OCI-LY7 (cell line): Measurements from ENCODE around the gene ADCY7. TPM values are rescaled to one million over a fixed set of nuclear protein-coding genes. Genes with fewer than 3 reads are reported as not detected.

Source experiments
- BruUV-seq: library from RNA; stranded (reverse); fragments of 400-500 nt; replicated peaks from 2 replicates; lab custom pipeline; 2021; lab: Mats Ljungman, UMichigan
- CTCF ChIA-PET: fragments of 300-600 bp; sonication (Branson Sonifier 250); formaldehyde crosslinking; loops from one replicate; lab custom pipeline; 2022; ENCODE audit warnings: antibody characterized with exemption; ENCODE audit not compliant: unreplicated experiment; lab: Charles Lee
- POLR2A ChIA-PET: fragments of 300-600 bp; sonication (Branson Sonifier 250); formaldehyde crosslinking; loops from one replicate; lab custom pipeline; 2022; ENCODE audit warnings: antibody characterized with exemption; lab: Charles Lee
- DNase-seq: peaks from one replicate; pipeline ENCODE4 v3.0.0-alpha.2; 2015; ENCODE audit warnings: low spot score
- H2AFZ ChIP-seq: fragments of 200-600 bp; sonication (generic), shearing (Covaris generic); 2 replicates; pipeline ENCODE4 v1.6.1; 2014; ENCODE audit warnings: mild to moderate bottlenecking, antibody characterized with exemption, low read length, moderate library complexity
- H3K27ac ChIP-seq: fragments of 200-600 bp; sonication (generic); 2 replicates; pipeline ENCODE4 v1.5.1; 2014; ENCODE audit warnings: mixed run types, low read depth, mild to moderate bottlenecking, moderate library complexity, low read length, inconsistent platforms; ENCODE audit not compliant: poor library complexity, severe bottlenecking
- H3K36me3 ChIP-seq: fragments of 200-600 bp; sonication (generic); 2 replicates; pipeline ENCODE4 v1.6.1; 2014; ENCODE audit warnings: mild to moderate bottlenecking, antibody characterized with exemption, low read length, moderate library complexity, mixed read lengths; ENCODE audit not compliant: insufficient read depth
- H3K4me1 ChIP-seq: fragments of 200-600 bp; sonication (generic); 2 replicates; pipeline ENCODE4 v1.5.1; 2014; ENCODE audit warnings: mild to moderate bottlenecking, low read length; ENCODE audit not compliant: insufficient read depth, poor library complexity, severe bottlenecking
- H3K4me2 ChIP-seq: fragments of 200-600 bp; sonication (generic); 2 replicates; pipeline ENCODE4 v1.6.1; 2014; ENCODE audit warnings: mild to moderate bottlenecking, low read length
- H3K4me3 ChIP-seq: fragments of 200-600 bp; sonication (generic); 2 replicates; pipeline ENCODE4 v1.5.1; 2014; ENCODE audit warnings: mild to moderate bottlenecking, low read depth, low read length; ENCODE audit not compliant: poor library complexity, severe bottlenecking
- H3K79me2 ChIP-seq: fragments of 200-600 bp; sonication (generic); 2 replicates; pipeline ENCODE4 v1.6.1; 2016; ENCODE audit warnings: low read depth, mild to moderate bottlenecking, low read length, moderate library complexity, mixed read lengths; ENCODE audit not compliant: insufficient read depth
- H3K9me2 ChIP-seq: fragments of 200-600 bp; sonication (generic); 2 replicates; pipeline ENCODE4 v1.6.1; 2016; ENCODE audit warnings: mild to moderate bottlenecking, low read length, mixed read lengths; ENCODE audit not compliant: insufficient read depth
- H3K9me3 ChIP-seq: fragments of 200-600 bp; sonication (generic); 2 replicates; pipeline ENCODE4 v1.6.1; 2014; ENCODE audit warnings: mild to moderate bottlenecking, mixed run types, low read length, mixed read lengths
- H4K20me1 ChIP-seq: fragments of 200-600 bp; sonication (generic); 2 replicates; pipeline ENCODE4 v1.6.1; 2014; ENCODE audit warnings: mild to moderate bottlenecking, antibody characterized with exemption, low read length, moderate library complexity, mixed read lengths; ENCODE audit not compliant: insufficient read depth
- CTCF ChIP-seq: fragments of 200-600 bp; sonication (generic); conservative IDR thresholded peaks from 2 replicates; pipeline ENCODE4 v1.5.1; 2014; ENCODE audit warnings: mild to moderate bottlenecking, antibody characterized with exemption, low read length, moderate library complexity, mixed read lengths
- EZH2phosphoT487 ChIP-seq: fragments of 200-600 bp; sonication (generic); IDR thresholded peaks from 2 replicates; pipeline ENCODE4 v1.6.1; 2018; ENCODE audit warnings: low read depth, borderline replicate concordance, mild to moderate bottlenecking, mixed run types, antibody characterized with exemption, low read length, moderate library complexity, mixed read lengths
- intact Hi-C: fragments of 100-400 bp; cut with micrococcal nuclease; formaldehyde crosslinking; loops from one replicate; pipeline ENCODE4 v1.10.0; 2022; ENCODE audit not compliant: unreplicated experiment
- total RNA-seq, 2 experiments: library from RNA; depleted of rRNA in 1 of 2; stranded (reverse); fragments of >200 nt in 1 of 2; shearing (Covaris generic) in 1 of 2; gene quantifications; 2 replicates each; pipeline ENCODE4 v1.2.3, GENCODE V29; 2014 to 2022

Gene ADCY7
- total RNA-seq, 2 experiments from 2014 or later, result 49.9 to 77.7 TPM

- H3K27ac ChIP-seq, result no peak overlapping the region
- CTCF ChIA-PET, result interaction anchor here (0.5 kb wide), 1 partner anchor 48 kb away, joined by 3 read pairs; no protein-coding TSS in a partner anchor
- no peaks in the 10 kb centered on the region for H3K36me3 ChIP-seq
- H3K4me1 ChIP-seq, result peaks cover 23% of the 10 kb centered on the region
- TF ChIP-seq EZH2phosphoT487, result no peak
- no peak for TF ChIP-seq CTCF
- no peak overlapping the region for H3K4me3 ChIP-seq
- POLR2A ChIA-PET, result interaction anchor here (0.6 to 0.7 kb wide), 2 partner anchors 19 to 870 kb away, joined by 3 to 4 read pairs; no protein-coding TSS in a partner anchor
- H4K20me1 ChIP-seq, result no peaks in the 10 kb centered on the region
- intact Hi-C loops, result no loop called here
- peaks cover 3% of the 10 kb centered on the region; the same call in 1 of the 2 replicates for H3K79me2 ChIP-seq
- H3K9me2 ChIP-seq, result no peaks in the 10 kb centered on the region
- BruUV-seq, result no TSS peak
- no peak overlapping the region for H2AFZ ChIP-seq
- H3K4me2 ChIP-seq, result no peak overlapping the region
- H3K9me3 ChIP-seq, result no peaks in the 10 kb centered on the region
- DNase-seq, result no peak
These were observed 4.6 kb upstream of the ADCY7 start for GRCh38 chr16:50261707-50262235.

- Histone ChIP-seq H3K9me3 (no peaks in the 10 kb centered on the region), H2AFZ (no peak overlapping the region), H3K4me2 (no peak overlapping the region), H3K27ac (no peak overlapping the region), H3K9me2 (no peaks in the 10 kb centered on the region), H3K4me3 (no peak overlapping the region), H3K79me2 (peaks cover 18% of the 10 kb centered on the region; the same call in 1 of the 2 replicates), H4K20me1 (no peaks in the 10 kb centered on the region), H3K36me3 (no peaks in the 10 kb centered on the region), H3K4me1 (peaks cover 38% of the 10 kb centered on the region)
- ChIA-PET POLR2A (no interaction called here), CTCF (no interaction called here)
- TF ChIP-seq CTCF (no peak), EZH2phosphoT487 (no peak)
- DNase-seq, result no peak
- intact Hi-C loops, result no loop called here
- BruUV-seq, result no TSS peak
These were observed 3.1 kb upstream of the ADCY7 start for GRCh38 chr16:50263060-50263909.
